Measurements from ENCODE around the gene UGT1A7. TPM values are rescaled to one million over a fixed set of nuclear protein-coding genes. Genes with fewer than 3 reads are reported as not detected.

The UGT1A7 gene
- polyA plus RNA-seq, 3 donors = not detected

DNA sequence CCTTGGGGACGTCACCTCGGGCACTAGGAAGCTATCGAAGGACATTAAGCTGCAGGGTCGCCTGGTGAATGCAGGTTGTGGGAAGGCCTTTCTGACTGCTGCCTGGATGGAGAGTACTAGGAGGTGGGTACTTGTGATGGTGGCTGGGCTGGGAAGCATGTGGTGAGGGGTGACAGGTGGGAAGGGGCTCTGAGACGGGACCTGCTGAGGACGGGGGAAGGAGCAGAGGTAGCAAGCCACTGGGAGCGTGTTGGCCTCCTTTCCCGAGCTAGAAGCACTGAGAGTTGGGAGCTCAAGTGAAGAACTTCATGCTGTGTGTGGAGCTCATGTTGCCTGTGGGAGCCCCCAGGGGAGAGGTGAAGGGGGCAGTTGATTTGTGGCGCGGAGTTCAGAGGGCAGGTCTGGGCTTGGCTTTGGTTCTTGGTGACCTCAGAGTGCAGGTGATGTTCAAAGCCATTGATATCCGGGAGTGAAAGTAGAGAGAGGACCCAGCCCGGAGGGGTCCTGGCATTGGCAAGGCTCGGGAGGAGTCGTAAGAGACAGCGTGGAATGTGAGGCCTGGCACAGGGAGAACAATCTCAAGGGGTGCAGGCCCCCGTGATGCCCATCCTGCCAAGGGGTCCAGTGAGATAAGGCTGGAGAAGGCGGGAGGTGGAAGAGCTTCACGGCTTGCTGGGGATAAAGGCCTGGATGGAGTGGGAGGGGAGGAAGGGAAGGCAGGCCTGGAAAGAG lies 109.6 kb downstream of the UGT1A7 start:
- Mint-ChIP-seq H3K27me3 (ENCODE audit: low read depth in 3 of 3) (peaks cover 0 to 7% (median 4%) of the 10 kb centered on the region in 3 donors), H3K27ac (no peak overlapping the region), H3K4me1 (no peaks in the 10 kb centered on the region), H3K4me3 (no peak overlapping the region), H3K9me3 (peaks cover 0 to 2% (median under 1%) of the 10 kb centered on the region in 7 donors), H3K36me3 (no peaks in the 10 kb centered on the region)
- intact Hi-C loops (cut with micrococcal nuclease) = no loop called here
- Histone ChIP-seq H3K4me2 (replicated peaks; ENCODE audit: extremely low read depth, low read length, poor library complexity, severe bottlenecking) (no peak overlapping the region), H3K9ac (ENCODE audit: insufficient read depth, low read length, poor library complexity, severe bottlenecking) (no peak overlapping the region), H3K4me3 (replicated peaks in 1 of 3; ENCODE audit: low read depth in 2 of 3, low read length in 3 of 3) (no peak overlapping the region), H4K20me1 (ENCODE audit: insufficient read depth, low read length) (no peaks in the 10 kb centered on the region), H3K4me1 (ENCODE audit: control insufficient read depth in 1 of 2, insufficient read depth in 2 of 2, low read length in 2 of 2) (no peaks in the 10 kb centered on the region), H3K79me2 (ENCODE audit: insufficient read depth, low read length) (no peaks in the 10 kb centered on the region), H3K27me3 (ENCODE audit: control insufficient read depth in 2 of 2, insufficient read depth in 2 of 2, low read length in 2 of 2) (no peaks in the 10 kb centered on the region), H2AFZ (ENCODE audit: insufficient read depth, low read depth, low read length, poor library complexity, severe bottlenecking) (no peak overlapping the region), H3K36me3 (replicated peaks in 1 of 2; ENCODE audit: control insufficient read depth in 1 of 2, insufficient read depth in 2 of 2, low read length in 2 of 2) (no peaks in the 10 kb centered on the region), H3K27ac (ENCODE audit: low read depth in 1 of 2, low read length in 2 of 2) (no peak overlapping the region), H3K9me3 (replicated peaks in 1 of 2; ENCODE audit: control insufficient read depth in 1 of 2, insufficient read depth in 1 of 2, low read length in 2 of 2) (no peaks in the 10 kb centered on the region)
- no peak for TF ChIP-seq CTCF (IDR thresholded peaks at IDR 0.05)
- 94% methylated on average over 18 of the region's 18 CpGs for WGBS (ENCODE audit: insufficient coverage)
- no peak for DNase-seq

GRCh38 chr2:233791883-233792329 lies 110.2 kb downstream of the UGT1A7 start:
- no peak for TF ChIP-seq CTCF (IDR thresholded peaks at IDR 0.05)
- intact Hi-C loops (cut with micrococcal nuclease) = no loop called here
- no peak for DNase-seq
- H3K4me2 ChIP-seq (replicated peaks; ENCODE audit: extremely low read depth, low read length, poor library complexity, severe bottlenecking) = no peak overlapping the region
- no peaks in the 10 kb centered on the region for H3K36me3 ChIP-seq (replicated peaks in 1 of 2; ENCODE audit: control insufficient read depth in 1 of 2, insufficient read depth in 2 of 2, low read length in 2 of 2)
- WGBS (ENCODE audit: insufficient coverage) = 84% methylated on average over 9 of the region's 9 CpGs
- Mint-ChIP-seq H3K4me1 (no peaks in the 10 kb centered on the region), H3K27ac (no peak overlapping the region), H3K36me3 (no peaks in the 10 kb centered on the region), H3K4me3 (no peak overlapping the region), H3K27me3 (ENCODE audit: low read depth in 3 of 3) (peaks cover 0 to 7% (median 4%) of the 10 kb centered on the region in 3 donors), H3K9me3 (peaks cover 0 to 2% (median 0%) of the 10 kb centered on the region in 7 donors)
- H3K79me2 ChIP-seq (ENCODE audit: insufficient read depth, low read length) = no peaks in the 10 kb centered on the region
- no peaks in the 10 kb centered on the region for H3K9me3 ChIP-seq (replicated peaks in 1 of 2; ENCODE audit: control insufficient read depth in 1 of 2, insufficient read depth in 1 of 2, low read length in 2 of 2)
- no peaks in the 10 kb centered on the region for H3K27me3 ChIP-seq (ENCODE audit: control insufficient read depth in 2 of 2, insufficient read depth in 2 of 2, low read length in 2 of 2)
- H2AFZ ChIP-seq (ENCODE audit: insufficient read depth, low read depth, low read length, poor library complexity, severe bottlenecking) = no peak overlapping the region
- H3K4me1 ChIP-seq (ENCODE audit: control insufficient read depth in 1 of 2, insufficient read depth in 2 of 2, low read length in 2 of 2) = no peaks in the 10 kb centered on the region
- H3K4me3 ChIP-seq (replicated peaks in 1 of 3; ENCODE audit: low read depth in 2 of 3, low read length in 3 of 3) = no peak overlapping the region
- H3K27ac ChIP-seq (ENCODE audit: low read depth in 1 of 2, low read length in 2 of 2) = no peak overlapping the region
- no peak overlapping the region for H3K9ac ChIP-seq (ENCODE audit: insufficient read depth, low read length, poor library complexity, severe bottlenecking)
- H4K20me1 ChIP-seq (ENCODE audit: insufficient read depth, low read length) = no peaks in the 10 kb centered on the region

All from CD14-positive monocyte (primary cell).